IPS DF 6.9 (cell line): Measurements from ENCODE around the gene KIF6.
"Not testable (repeated sequence)": the region's sequence is repeated elsewhere in the genome, so short reads cannot be mapped to it uniquely, and the experiment has no call there.

Source experiments
- DNase-seq: peaks from one replicate; pipeline ENCODE4 v3.0.0-alpha.2; 2013; ENCODE audit warnings: low read depth, low spot score
- H3K27ac ChIP-seq: one replicate; pipeline ENCODE4 v1.5.1; 2013; ENCODE audit warnings: low read length, control low read depth
- H3K27me3 ChIP-seq: 2 replicates; pipeline ENCODE4 v1.6.1; 2013; ENCODE audit warnings: mild to moderate bottlenecking, low read length; ENCODE audit not compliant: control insufficient read depth, insufficient read depth
- H3K36me3 ChIP-seq: 2 replicates; pipeline ENCODE4 v1.6.1; 2013; ENCODE audit warnings: low read length; ENCODE audit not compliant: control insufficient read depth, insufficient read depth
- H3K4me1 ChIP-seq: 2 replicates; pipeline ENCODE4 v1.6.1; 2013; ENCODE audit warnings: low read length; ENCODE audit not compliant: control insufficient read depth, insufficient read depth
- H3K4me3 ChIP-seq: 2 replicates; pipeline ENCODE4 v1.5.1; 2013; ENCODE audit warnings: mild to moderate bottlenecking, low read length
- H3K9me3 ChIP-seq: 2 replicates; pipeline ENCODE4 v1.6.1; 2013; ENCODE audit warnings: low read length, inconsistent platforms; ENCODE audit not compliant: control insufficient read depth, insufficient read depth
- WGBS: extraction: QIAGEN DNeasy Blood & Tissue Kit; methylation state at CpG from one replicate; pipeline ENCODE4 v1.1.7; 2013; ENCODE audit warnings: mixed read lengths, missing lambda C conversion rate; ENCODE audit not compliant: insufficient read length, insufficient coverage; 5-methylcytosine and 5-hydroxymethylcytosine counted together

KIF6 gene

DNA sequence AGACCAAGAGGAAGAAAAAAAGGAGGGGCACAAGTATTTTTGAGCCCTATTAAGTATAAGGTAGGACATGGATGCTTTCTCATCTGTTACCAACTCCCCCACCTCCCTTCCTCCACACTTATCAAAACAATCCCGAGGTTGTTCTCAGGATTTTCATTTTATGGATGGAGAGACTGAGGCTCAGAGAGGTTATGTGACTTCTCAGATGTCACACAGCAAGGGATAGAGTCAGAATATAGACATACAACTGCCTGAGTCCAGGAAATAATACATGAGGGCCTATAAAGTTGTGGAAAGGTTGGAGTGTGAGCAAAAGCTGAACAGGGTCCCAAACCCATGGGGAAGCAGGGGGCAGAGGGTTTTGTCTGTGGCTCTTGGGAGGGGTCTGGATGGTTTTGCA, 430.3 kb downstream of the KIF6 start:
- no CpG with 5 or more reads among the region's 1 CpG for WGBS

DNA sequence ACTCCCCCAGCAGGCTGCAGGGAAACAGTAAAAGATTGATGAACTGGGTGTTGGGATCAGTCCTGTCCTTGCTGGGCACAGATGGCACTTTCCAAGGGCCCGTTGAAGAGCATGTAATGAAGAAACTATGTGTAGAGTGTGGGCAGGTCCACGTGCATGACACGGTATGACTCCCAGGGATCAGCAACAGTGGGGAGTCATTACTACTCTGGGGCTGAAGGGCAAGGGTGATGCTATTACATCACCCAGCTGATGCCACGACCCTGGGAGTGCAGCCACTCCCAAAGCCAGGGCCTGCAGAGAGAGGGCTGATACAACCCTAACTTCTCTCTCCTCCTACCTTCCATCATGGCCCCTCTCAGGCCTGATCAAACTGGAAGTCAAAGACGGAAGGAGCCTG, 431.1 kb downstream of the KIF6 start:
- no peak for DNase-seq
- H3K27me3 ChIP-seq, result no peaks in the 10 kb centered on the region; the same call in 1 of the 2 replicates
- no peak overlapping the region for H3K27ac ChIP-seq
- WGBS, result no CpG with 5 or more reads among the region's 5 CpGs
- H3K4me3 ChIP-seq, result no peak overlapping the region
- peaks cover 8% of the 10 kb centered on the region for H3K4me1 ChIP-seq
- H3K9me3 ChIP-seq, result no peaks in the 10 kb centered on the region
- H3K36me3 ChIP-seq, result no peaks in the 10 kb centered on the region

More for the DNA sequence above, 430.3 kb downstream of the KIF6 start:
- H3K27ac ChIP-seq, result no peak overlapping the region
- no peaks in the 10 kb centered on the region; the same call in 1 of the 2 replicates for H3K27me3 ChIP-seq
- no peak for DNase-seq
- H3K9me3 ChIP-seq, result no peaks in the 10 kb centered on the region
- H3K4me3 ChIP-seq, result no peak overlapping the region
- H3K36me3 ChIP-seq, result no peaks in the 10 kb centered on the region
- H3K4me1 ChIP-seq, result peaks cover 8% of the 10 kb centered on the region

GRCh38 chr6:39292637-39293036, 432.6 kb downstream of the KIF6 start:
- H3K4me1 ChIP-seq, result peaks cover 8% of the 10 kb centered on the region
- no peak overlapping the region for H3K4me3 ChIP-seq
- DNase-seq, result no peak
- no peaks in the 10 kb centered on the region; the same call in 1 of the 2 replicates for H3K27me3 ChIP-seq
- no CpG with 5 or more reads among the region's 6 CpGs for WGBS
- H3K27ac ChIP-seq, result no peak overlapping the region
- no peaks in the 10 kb centered on the region for H3K9me3 ChIP-seq
- no peaks in the 10 kb centered on the region for H3K36me3 ChIP-seq

DNA sequence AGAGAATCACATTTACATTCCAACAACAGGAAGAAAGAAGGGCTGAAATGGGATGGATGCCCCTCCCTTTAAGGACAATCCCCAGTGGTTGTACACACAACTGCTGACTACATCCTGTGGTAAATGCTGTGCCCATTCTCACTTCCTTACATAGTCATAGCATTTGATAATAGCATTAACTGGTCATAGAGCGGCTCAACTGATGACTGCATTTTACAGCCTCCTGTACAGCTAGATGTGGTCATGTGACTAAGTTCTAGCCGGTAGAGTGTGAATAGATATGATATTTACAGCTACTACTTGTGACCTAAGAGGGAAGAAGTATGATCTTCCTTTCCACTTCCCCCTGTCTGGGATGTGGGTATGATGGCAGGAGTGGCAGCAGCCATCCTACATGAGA, 435.7 kb downstream of the KIF6 start:
- no peak for DNase-seq
- H3K9me3 ChIP-seq, result no peaks in the 10 kb centered on the region
- H3K36me3 ChIP-seq, result no peaks in the 10 kb centered on the region
- H3K4me1 ChIP-seq, result peaks cover 6% of the 10 kb centered on the region
- no peak overlapping the region for H3K27ac ChIP-seq
- H3K27me3 ChIP-seq, result no peaks in the 10 kb centered on the region; the same call in 1 of the 2 replicates
- H3K4me3 ChIP-seq, result no peak overlapping the region
- no CpG with 5 or more reads among the region's 2 CpGs for WGBS

- WGBS, result no CpG with 5 or more reads among the region's 3 CpGs
- Histone ChIP-seq H3K9me3 (no peaks in the 10 kb centered on the region), H3K27me3 (no peaks in the 10 kb centered on the region; the same call in 1 of the 2 replicates), H3K4me3 (no peak overlapping the region), H3K27ac (no peak overlapping the region), H3K36me3 (no peaks in the 10 kb centered on the region), H3K4me1 (peaks cover 6% of the 10 kb centered on the region)
- DNase-seq, result no peak
These were observed 437.6 kb downstream of the KIF6 start for GRCh38 chr6:39287601-39288000.

- no CpG with 5 or more reads among the region's 10 CpGs for WGBS
- H3K9me3 ChIP-seq, H3K4me3 ChIP-seq, H3K4me1 ChIP-seq, H3K27ac ChIP-seq, H3K27me3 ChIP-seq, DNase-seq, H3K36me3 ChIP-seq: not testable (repeated sequence)
These were observed 438.6 kb downstream of the KIF6 start for GRCh38 chr6:39286596-39286995.

- peaks cover 1% of the 10 kb centered on the region; the same call in 1 of the 2 replicates for H3K4me1 ChIP-seq
- H3K4me3 ChIP-seq, result no peak overlapping the region
- no peak overlapping the region for H3K27ac ChIP-seq
- H3K27me3 ChIP-seq, result no peaks in the 10 kb centered on the region
- H3K36me3 ChIP-seq, result no peaks in the 10 kb centered on the region
- no peak for DNase-seq
- no CpG with 5 or more reads among the region's 2 CpGs for WGBS
- no peaks in the 10 kb centered on the region for H3K9me3 ChIP-seq
These were observed 442.4 kb downstream of the KIF6 start for GRCh38 chr6:39282774-39283173.

- H3K4me1 ChIP-seq, result peaks cover 1% of the 10 kb centered on the region; the same call in 1 of the 2 replicates
- H3K4me3 ChIP-seq, result no peak overlapping the region
These were observed 443.8 kb downstream of the KIF6 start for GRCh38 chr6:39281312-39281980.

GRCh38 chr6:39280247-39280731, 444.9 kb downstream of the KIF6 start:
- no peaks in the 10 kb centered on the region for H3K9me3 ChIP-seq
- peaks cover 1% of the 10 kb centered on the region; the same call in 1 of the 2 replicates for H3K4me1 ChIP-seq
- no peak overlapping the region for H3K27ac ChIP-seq
- H3K36me3 ChIP-seq, result no peaks in the 10 kb centered on the region
- H3K4me3 ChIP-seq, result no peak overlapping the region
- DNase-seq, result no peak
- no CpG with 5 or more reads among the region's 8 CpGs for WGBS
- H3K27me3 ChIP-seq, result no peaks in the 10 kb centered on the region

More at GRCh38 chr6:39281312-39281980, 443.8 kb downstream of the KIF6 start:
- no peak for DNase-seq
- Histone ChIP-seq H3K27ac (no peak overlapping the region), H3K27me3 (no peaks in the 10 kb centered on the region), H3K36me3 (no peaks in the 10 kb centered on the region), H3K9me3 (no peaks in the 10 kb centered on the region)
- no CpG with 5 or more reads among the region's 11 CpGs for WGBS
